ENCODE results near the gene PFKFB4. TPM values are rescaled to one million over a fixed set of nuclear protein-coding genes. Genes with fewer than 3 reads are reported as not detected.
A peak's percentile ranks its signal among the peaks of the same experiment; 100 is the strongest.
"Not testable (repeated sequence)": the region's sequence is repeated elsewhere in the genome, so short reads cannot be mapped to it uniquely, and the experiment has no call there.

The PFKFB4 gene
- total RNA-seq, 1 donor from 2014 or later = 11.3 TPM

GRCh38 chr3:48500656-48501055, 55.9 kb downstream of the PFKFB4 start:
- H3K27me3 Mint-ChIP-seq = no peaks in the 10 kb centered on the region
- H3K36me3 Mint-ChIP-seq = peaks cover 10% of the 10 kb centered on the region
- DNase-seq (ENCODE audit: extremely low spot score, unreplicated experiment) = no peak
- no peaks in the 10 kb centered on the region for H3K4me1 Mint-ChIP-seq (ENCODE audit: unreplicated experiment)
- no peak overlapping the region for H3K27ac Mint-ChIP-seq
- TF ChIP-seq CTCF (conservative IDR thresholded peaks at IDR 0.05) = no peak
- no peaks in the 10 kb centered on the region for H3K9me3 Mint-ChIP-seq
- no peak overlapping the region for H3K4me3 Mint-ChIP-seq

- no peak for DNase-seq (ENCODE audit: extremely low spot score, unreplicated experiment)
- Mint-ChIP-seq H3K36me3 (peaks cover 10% of the 10 kb centered on the region), H3K27me3 (no peaks in the 10 kb centered on the region), H3K4me3 (no peak overlapping the region), H3K4me1 (ENCODE audit: unreplicated experiment) (no peaks in the 10 kb centered on the region), H3K27ac (no peak overlapping the region), H3K9me3 (no peaks in the 10 kb centered on the region)
- no peak for TF ChIP-seq CTCF (conservative IDR thresholded peaks at IDR 0.05)
Observed at GRCh38 chr3:48493203-48493501, 63.5 kb downstream of the PFKFB4 start.

GRCh38 chr3:48492461-48493202, 64.0 kb downstream of the PFKFB4 start:
- no peaks in the 10 kb centered on the region for H3K9me3 Mint-ChIP-seq

GRCh38 chr3:48486952-48487351, 69.7 kb downstream of the PFKFB4 start:
- DNase-seq (ENCODE audit: extremely low spot score, unreplicated experiment) = no peak
- Mint-ChIP-seq H3K4me3 (no peak overlapping the region), H3K4me1 (ENCODE audit: unreplicated experiment) (no peaks in the 10 kb centered on the region), H3K27me3 (no peaks in the 10 kb centered on the region), H3K27ac (no peak overlapping the region), H3K36me3 (peaks cover 3% of the 10 kb centered on the region), H3K9me3 (no peaks in the 10 kb centered on the region)
- no peak for TF ChIP-seq CTCF (conservative IDR thresholded peaks at IDR 0.05)

More at GRCh38 chr3:48492461-48493202, 64.0 kb downstream of the PFKFB4 start:
- H3K4me3 Mint-ChIP-seq = no peak overlapping the region
- TF ChIP-seq CTCF (conservative IDR thresholded peaks at IDR 0.05) = no peak
- H3K27ac Mint-ChIP-seq = peak overlapping the region; percentile 29
- DNase-seq (ENCODE audit: extremely low spot score, unreplicated experiment) = no peak
- no peaks in the 10 kb centered on the region for H3K4me1 Mint-ChIP-seq (ENCODE audit: unreplicated experiment)
- peaks cover 7% of the 10 kb centered on the region for H3K36me3 Mint-ChIP-seq
- H3K27me3 Mint-ChIP-seq = no peaks in the 10 kb centered on the region

- H3K36me3 Mint-ChIP-seq; DNase-seq (ENCODE audit: extremely low spot score, unreplicated experiment); H3K4me1 Mint-ChIP-seq (ENCODE audit: unreplicated experiment); H3K27ac Mint-ChIP-seq; H3K9me3 Mint-ChIP-seq; H3K27me3 Mint-ChIP-seq; H3K4me3 Mint-ChIP-seq: not testable (repeated sequence)
Observed at GRCh38 chr3:48482822-48483221, 73.8 kb downstream of the PFKFB4 start.

GRCh38 chr3:48480891-48481290, 75.7 kb downstream of the PFKFB4 start:
- H3K27ac Mint-ChIP-seq; H3K9me3 Mint-ChIP-seq; H3K4me3 Mint-ChIP-seq; DNase-seq (ENCODE audit: extremely low spot score, unreplicated experiment); H3K36me3 Mint-ChIP-seq; H3K27me3 Mint-ChIP-seq; H3K4me1 Mint-ChIP-seq (ENCODE audit: unreplicated experiment): not testable (repeated sequence)

Measured in type B pancreatic cell (in vitro differentiated cells).